GM18868 (cell line): ENCODE results near the gene RSPO4.
"Not testable (repeated sequence)": the region's sequence is repeated elsewhere in the genome, so short reads cannot be mapped to it uniquely, and the experiment has no call there.

Source experiments
- ATAC-seq: cut with Tn5 transposase; IDR thresholded peaks from one replicate; pipeline ENCODE4 v1.9.1; 2021; ENCODE audit warnings: mild to moderate bottlenecking, moderate library complexity; ENCODE audit not compliant: unreplicated experiment

Gene RSPO4

DNA sequence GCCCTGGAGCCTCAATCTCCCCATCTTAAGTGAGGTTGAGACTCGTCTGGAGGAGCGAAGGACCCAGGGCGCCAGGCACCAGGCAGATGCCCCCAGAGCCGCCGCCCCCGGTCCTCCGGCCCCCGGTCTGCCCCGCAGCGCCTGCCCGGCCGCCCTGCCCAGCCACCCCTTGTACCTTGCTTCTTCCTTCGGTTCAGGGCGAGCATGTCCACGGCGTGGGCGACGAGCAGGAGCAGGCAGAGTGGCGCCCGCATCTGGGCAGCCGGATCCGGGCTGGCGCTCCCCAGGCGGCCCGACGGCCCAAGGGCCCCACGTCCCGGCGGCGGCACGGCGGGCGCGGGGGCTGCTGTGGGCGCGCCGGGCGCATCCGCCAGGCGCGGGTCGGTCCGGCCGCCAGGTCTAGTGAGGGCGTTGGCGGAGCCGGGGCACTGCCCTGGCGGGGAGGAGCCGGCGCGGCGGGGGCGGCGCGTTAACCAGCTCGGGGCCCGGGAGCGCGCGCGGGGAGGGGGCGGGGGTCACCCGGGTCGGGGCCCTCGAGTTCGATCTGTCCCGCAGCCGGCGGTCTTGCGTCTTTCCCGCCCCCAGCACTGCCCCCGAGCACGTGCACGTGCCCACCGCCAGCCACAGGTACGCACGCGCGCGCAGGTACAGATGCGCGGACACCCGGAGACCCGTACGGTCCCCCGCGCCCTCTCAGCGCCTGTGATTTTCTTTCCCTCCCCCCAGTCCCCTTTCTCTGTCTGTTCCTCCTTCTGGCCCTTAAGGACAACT lies at the start of gene RSPO4:
TSS of gene RSPO4 (minus strand) at position 401 of the 771 bp plus-strand sequence. CDS start at position 254, 147 bp downstream.
- no peak for ATAC-seq

DNA sequence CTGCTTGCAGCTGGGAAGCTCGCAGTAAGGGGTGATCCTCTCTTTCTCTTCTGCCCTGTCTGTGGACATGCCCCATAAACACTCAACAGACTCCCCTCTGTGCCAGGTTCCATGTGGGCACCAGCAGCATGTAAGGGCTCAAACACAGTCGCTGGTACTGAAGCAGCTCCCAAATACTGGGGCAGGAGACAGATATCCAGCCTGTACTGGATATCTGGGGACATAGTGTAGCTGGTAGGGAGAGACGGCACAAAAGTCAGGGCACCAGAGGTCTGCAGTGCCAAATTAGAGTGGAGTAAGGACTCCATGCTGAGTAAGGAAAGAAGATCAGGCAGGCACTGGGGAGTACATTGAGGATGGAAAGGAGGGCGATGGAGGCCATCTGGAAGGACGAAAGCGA lies 48.3 kb upstream of the RSPO4 start:
- no peak for ATAC-seq

DNA sequence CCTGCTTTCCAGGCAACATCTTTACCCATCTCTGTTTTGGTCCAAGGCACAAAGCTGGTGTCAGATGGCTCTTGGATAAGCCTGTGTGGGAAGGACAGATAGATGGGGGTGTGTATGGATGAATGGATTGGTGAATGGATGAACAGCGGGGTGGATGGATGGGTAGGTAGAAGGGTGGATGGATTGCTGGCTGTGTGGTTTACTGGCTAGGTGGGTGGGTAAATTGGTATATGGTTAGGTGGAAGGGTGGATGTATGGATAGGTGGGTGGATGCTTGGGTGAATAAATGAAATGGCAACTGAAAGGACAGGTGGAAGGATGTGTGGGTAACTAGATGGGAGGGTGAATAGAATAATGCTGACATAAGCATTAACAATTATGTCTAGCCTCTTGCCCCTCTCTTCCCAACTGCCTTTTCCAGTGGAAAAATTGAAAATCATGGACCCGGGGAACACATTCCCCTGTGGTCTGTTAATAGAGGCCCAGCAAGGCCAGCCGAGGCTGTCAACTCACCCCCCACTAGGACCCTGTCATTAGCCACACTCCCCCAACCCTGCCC lies 43.8 kb upstream of the RSPO4 start:
- no peak for ATAC-seq

DNA sequence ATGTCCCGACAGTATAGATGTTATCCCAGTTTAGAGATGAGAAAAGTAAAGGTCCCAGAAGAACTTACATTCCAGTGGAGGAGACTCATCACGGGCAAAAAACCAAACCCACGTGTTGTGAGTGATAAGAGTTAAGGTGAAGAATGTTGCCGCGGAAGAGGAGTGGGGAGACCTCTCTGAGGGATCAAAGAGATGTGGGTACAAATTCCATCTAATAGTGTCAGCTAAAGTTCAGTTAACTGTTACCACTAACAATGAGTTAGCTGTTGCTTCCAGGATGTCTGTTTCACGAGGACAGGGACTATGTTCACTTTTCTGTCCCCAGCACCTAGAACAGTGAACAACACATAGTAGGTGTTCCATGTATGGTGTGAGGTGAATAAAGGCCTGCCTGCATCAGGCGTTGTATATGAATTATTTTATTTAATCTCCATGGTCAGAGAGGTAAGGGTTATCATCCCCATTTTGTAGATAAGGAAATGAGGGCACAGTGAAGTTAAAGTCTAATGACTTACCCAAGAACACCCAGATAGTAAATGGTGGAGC lies 39.8 kb upstream of the RSPO4 start:
- ATAC-seq: no peak

DNA sequence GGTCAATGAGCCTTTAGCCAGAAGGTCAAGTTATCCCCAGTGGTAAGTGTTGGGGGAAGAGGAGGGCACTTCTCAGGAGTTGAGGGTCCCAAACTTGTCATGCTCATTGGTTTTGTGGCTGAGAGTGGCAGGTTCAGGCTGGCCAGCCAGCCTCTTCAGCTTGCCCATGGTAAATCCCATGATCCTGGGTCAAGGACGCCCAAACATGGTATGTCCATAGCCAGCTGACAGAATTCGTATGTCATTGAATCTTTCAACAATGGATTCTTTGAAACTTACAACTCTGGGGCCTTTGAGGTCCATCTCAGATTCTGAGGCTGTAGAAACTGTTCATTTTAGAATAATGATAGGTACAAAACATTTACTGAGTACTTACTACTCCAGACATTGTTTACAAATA lies 36.1 kb upstream of the RSPO4 start:
- no peak for ATAC-seq

DNA sequence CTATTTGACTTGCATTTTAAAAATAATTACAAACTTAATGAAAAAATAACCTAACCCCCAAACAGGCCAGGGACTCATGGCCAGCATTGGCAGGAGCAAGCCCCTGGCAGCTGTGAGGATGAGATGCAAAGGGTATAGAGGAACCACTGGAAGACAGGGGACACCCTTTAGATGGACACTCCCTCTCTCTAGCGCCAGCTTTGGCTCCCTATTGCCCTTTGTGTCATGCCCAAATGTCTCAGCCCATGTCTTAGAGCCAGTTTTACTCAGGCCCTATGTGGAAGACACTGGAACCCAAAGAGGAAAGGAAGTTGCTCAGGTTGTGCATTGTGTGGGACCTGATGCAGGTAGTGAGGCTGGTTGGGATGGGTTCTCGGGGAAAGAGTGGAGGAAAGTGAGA lies 34.9 kb upstream of the RSPO4 start:
- no peak for ATAC-seq

DNA sequence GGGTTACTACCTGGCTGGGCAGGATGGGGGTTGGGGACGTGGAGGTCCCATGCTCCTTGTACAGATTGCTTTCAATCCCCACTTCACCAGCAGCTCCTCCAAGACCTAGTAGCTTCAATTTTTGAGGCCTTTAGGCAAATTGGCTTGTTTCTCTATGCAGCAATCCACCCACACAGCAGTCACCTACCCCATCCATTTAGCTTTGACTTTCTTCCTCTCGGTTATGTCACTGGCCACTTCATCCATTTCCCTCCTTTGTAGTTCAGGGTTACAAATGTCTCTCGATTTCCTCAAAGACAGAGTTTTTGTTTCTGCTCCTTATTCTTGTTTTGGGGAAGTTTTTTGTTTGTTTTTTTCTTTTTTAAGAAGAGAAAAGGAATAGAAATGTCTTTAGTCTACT lies 33.4 kb upstream of the RSPO4 start:
- no peak for ATAC-seq

DNA sequence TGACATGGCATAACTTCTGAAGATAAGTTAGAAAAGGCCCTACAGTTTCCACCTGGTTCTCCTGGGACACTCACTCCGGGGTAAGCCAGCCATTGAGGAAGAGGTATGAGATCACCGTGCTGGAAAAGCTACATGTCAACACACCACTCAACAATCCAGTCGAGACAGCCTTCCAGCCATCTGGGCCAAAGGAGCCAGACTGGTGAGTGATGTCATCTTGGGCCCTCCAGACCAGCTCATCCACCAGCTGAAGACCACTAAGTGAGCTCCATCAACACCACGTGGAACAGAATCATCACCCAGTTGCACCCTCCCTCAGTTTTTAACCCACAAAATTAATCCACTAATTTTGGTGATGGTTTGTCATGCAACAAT lies 32.3 kb upstream of the RSPO4 start:
- no peak for ATAC-seq

DNA sequence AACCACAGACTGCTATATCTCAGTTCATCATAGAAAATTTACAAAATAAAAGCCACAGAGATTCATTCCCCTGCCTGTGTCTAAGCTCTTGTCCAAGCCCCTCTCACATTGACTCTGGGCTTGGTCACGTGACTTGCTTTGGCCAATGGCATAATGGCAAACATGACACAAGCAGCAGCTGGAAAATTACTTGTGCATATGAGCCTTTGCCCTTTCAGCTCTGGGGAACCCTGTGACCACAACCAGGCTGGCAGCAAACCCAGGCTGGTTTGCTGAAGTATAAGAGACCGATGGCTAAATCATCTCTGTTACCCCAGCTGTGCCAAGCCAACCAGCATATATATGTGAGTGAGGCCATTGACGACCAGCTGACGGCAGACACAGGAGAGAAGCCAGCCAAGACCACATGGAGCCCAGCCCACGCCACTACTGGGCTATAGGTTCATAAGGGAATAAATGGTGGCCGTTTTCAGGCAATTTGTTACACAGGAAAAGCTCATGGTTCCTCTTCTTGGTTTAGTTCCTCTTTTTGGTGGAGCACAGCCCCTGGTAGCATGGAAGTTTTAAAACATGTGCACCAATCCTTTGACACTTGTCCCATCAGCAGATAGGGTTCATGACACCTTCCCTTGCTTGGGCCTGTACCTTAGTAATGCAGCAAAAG lies 31.8 kb upstream of the RSPO4 start:
- ATAC-seq: no peak

DNA sequence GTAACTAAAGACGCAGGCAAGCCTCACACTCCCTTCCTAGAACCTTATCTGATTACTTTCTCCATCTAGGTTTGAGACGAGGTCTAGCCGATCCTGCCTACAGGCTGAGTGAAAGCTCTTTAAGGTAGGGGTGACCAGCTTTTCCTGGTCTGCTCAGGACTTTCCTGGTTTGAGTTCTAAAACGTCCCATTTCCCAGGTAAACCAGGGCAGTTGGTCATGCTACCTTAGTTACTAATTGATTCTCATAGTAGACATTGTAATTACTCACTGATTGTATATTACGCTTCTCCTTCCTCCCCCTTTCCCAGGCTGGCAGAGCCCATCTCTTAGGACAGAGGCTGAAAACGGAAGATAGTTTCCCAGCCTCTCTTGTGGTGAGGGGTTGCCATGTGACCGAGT lies 27.9 kb upstream of the RSPO4 start:
- ATAC-seq: no peak

DNA sequence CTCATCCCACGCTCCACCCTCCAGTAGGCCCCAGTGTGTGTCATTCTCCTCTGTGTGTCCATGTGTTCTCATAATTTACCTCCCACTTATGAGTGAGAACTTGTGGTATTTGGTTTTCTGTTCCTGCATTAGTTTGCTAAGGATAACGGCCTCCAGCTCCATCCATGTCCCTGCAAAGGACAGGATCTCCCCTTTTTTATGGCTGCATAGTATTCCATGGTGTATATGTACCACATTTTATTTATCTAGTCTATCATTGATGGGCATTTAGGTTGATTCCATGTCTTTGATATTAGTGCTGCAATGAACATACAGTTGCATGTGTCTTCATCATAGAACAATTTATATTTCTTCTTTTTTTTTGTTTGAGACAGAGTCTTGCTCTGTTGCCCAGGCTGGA lies 24.1 kb upstream of the RSPO4 start:
- ATAC-seq: not testable (repeated sequence)

DNA sequence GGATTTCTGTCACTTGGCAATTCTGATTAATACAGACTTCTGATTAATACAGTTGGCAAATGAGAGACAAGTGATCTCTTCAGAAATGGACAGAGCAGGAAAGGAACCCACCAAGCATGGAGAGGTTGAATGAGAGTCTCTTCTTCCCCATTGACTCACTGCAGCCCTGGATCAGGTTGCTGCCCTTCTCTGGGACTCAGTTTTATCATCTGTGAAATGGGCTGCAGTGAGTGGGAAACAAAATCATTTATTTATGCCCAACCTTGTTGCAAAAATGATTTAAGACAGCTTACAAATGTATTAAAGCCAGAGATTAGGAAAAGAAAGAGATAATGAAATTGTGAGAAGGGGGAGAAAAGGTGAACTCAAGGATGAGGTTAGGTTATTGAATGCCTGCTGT lies 20.8 kb upstream of the RSPO4 start:
- ATAC-seq: no peak

DNA sequence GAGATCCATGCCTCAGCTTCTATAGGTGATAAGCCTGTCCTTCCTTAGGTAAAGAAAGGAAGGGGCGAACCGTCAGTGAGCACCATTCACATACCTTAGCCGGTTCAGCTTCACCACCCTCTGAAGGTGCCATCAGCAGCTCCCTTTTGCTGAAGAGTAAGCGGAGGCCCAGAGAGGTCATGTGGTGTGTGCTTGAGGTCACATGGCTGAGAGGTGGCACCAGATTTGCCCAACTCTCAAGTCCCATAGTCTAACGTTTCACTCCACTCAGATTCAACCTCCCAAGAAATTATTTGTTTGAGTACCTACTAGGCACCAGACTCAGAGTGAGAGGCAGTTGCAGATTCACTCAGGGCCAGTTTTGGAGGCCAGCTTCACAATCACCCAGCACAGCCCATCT lies 18.5 kb upstream of the RSPO4 start:
- no peak for ATAC-seq

DNA sequence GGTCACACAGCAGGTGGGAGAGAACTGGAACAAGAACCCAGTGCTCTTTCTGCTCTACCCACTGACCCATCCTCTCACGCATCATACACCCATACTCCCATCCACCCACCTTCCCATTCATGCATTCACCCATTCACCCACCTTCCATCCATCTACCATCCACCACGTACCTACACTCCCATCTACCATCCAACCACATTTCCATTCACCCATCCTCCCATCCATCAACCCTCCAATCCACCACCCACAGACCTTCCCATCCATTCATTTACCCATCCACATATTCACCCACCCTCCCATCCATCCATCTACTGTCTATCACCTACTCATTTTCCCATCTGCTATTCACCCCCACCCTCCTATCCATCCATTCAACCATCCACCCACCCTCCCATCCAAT lies 17.2 kb upstream of the RSPO4 start:
- ATAC-seq: no peak

DNA sequence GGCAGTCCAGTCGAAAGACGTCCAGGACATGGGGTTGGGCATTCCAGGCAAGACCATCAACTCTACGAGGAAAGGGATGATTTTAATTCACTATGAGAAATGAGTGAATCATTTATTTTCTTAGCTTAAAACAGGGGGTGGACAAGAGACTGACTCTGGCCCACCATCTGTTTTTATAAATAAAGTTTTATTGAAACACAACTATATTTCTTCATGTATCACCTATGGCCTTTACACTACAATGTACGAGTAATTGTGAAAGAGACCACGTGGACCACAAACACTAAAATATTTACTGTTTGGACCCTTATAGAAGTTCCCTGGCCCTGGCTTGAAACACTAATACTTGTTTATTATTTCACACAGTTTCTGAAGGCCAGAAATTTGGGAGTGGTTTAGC lies 15.6 kb upstream of the RSPO4 start:
- ATAC-seq: no peak

DNA sequence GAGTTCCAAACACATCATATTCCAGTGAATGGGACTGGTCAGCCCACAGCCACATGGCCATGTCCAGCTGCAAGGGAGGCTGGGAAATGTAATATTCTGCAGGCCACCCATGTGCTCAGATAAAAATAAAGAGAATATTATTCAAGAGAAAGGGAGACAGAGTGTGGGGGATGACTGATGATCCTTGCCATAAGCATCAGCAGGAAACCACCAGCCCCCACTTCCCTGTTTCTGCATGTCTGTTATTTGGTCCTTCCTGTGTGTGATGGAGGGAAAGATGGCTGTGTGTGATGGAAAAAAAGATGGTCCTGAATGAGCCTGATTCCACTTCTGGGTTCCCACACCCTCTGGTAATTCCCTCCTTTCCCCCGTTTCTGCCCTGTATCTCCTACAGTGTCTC lies 13.1 kb upstream of the RSPO4 start:
- ATAC-seq: no peak

DNA sequence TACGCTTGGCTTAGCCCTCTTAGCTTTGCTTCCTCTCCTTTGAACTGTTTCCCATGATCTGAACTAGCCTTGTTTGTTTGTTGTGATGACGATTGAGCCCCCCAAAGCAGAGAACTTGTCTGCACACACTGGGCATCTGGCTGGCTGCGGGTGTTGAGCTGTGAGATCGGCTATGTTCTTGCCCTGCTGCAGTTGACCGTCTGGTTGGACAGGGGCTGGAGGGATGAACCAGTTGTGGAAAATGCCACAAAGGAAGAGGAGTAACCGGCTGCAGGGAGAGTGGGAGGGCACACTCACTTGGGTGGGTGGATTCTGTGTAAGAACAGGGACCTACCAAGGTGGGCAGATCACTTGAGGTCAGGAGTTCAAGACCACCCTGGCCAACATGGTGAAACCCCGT lies 12.4 kb upstream of the RSPO4 start:
- ATAC-seq: no peak

DNA sequence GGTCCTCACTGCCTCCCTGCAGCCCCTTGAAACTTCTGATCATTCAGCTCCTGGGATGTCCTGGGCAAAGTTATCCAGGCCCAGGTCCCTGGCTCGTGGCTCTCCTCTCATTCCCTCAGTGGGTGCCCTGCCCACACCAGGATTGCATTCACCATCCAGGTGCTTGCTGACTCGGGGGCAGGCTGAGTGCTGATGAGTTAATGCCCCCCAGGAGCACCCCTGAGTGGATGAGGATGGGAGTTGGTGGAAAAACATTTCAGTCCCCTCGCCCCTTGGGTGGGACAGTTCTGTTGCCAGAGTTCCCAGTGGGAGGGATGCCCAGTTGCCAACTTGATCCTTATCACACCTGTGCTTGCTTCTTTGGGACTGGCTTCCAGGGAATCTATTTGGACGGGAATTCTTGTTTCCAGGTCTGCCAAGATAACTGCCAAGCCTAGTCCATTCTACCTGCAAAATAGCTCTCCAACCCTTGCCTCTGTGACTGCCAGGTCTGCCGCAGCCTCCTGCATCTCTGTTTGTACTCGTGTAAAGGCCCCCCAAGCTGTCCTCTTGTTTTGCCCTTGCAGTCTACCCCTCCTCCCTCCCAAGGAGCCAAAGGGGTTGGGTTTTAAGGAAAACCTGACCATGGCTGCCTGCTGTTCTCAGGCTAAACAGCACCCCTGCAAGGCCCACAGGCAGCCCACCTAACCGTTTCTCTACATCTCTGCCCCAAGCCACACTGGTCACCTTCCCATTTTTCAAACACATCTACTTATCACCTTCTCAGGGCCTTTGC lies 11.6 kb upstream of the RSPO4 start:
- no peak for ATAC-seq

DNA sequence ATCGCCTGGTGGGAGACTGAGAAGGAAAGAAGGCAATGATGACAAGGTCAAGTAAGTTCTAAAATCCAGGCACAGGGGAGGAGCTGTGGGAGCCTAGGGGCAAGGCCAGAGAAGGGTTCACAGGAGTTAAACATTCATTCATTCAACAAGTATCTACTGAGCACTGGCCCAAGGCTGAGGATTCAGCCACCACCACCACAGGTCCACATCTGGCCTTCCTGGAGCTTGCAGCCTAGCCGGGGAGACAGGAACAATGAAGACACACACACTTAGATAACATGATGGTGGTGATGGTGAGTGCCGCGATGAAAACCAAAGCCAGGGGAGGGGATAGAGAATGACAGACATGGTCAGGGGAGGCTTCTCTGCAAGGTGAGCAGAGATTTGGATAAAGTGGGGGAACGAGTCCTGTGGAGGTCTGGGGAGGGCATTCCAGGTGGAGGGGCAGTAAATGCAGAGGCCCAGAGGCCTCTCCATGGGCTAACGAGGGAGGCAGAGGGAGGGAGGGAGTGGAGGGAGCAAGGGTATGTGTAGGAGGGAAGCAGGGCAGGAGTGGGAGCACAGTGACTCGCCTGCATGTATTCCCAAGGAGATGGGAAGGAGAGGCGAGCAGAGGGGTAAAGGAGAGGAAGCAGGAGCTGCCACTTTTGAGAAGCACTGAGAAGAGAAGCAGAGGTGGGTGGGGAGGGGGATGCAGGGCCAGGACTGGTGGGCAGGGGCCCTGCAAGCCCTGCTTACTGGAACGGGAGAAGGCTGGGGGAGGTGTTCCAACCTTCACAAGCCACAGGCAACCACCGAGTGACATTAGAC lies 10.5 kb upstream of the RSPO4 start:
- ATAC-seq: no peak

DNA sequence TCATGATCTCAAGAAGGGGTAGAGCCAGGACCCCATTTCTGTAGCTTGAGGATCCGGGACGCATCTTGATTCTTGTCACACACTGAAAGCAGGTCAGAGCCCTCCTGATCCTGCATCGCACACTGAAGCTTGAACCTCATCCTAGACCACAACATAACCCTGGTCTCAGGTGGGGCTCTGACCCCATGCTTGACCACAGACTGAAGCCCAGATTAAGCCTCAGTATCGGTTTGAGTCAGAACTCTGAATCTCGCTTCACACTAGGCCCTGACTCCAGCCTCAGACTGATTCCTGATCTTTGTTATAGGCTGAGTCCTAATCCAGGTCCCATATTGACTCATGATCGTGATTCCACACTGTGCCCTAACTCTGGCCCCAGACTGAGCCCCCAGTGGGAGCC lies 8.5 kb upstream of the RSPO4 start:
- no peak for ATAC-seq
